Coronary artery (tissue), 2 donors: Measurements from ENCODE around the gene DNMT3A.

Source experiments
- DNase-seq: peaks from one replicate; pipeline ENCODE4 v3.0.0-alpha.2; 2017; ENCODE audit warnings: low spot score
- H3K27ac ChIP-seq, 2 donors: fragments of 200-600 bp; sonication (generic); one replicate each; pipeline ENCODE4 v1.5.1; 2016 to 2019
- H3K4me3 ChIP-seq: fragments of 200-600 bp; sonication (generic); 2 replicates; pipeline ENCODE4 v1.5.1; 2016; ENCODE audit warnings: mild to moderate bottlenecking, moderate library complexity
- CTCF ChIP-seq: fragments of 200-600 bp; sonication (generic); IDR thresholded peaks from one replicate; pipeline ENCODE4 v1.5.1; 2019; ENCODE audit warnings: antibody characterized with exemption

DNMT3A gene

GRCh38 chr2:25240636-25241035, 101.1 kb downstream of the DNMT3A start:
- H3K4me3 ChIP-seq, result no peak overlapping the region
- TF ChIP-seq CTCF, result no peak
- no peak for DNase-seq
- H3K27ac ChIP-seq, result no peak overlapping the region

GRCh38 chr2:25238920-25239319, 102.8 kb downstream of the DNMT3A start:
- no peak for DNase-seq
- TF ChIP-seq CTCF, result no peak

GRCh38 chr2:25237764-25238163, 104.0 kb downstream of the DNMT3A start:
- Histone ChIP-seq H3K27ac (no peak overlapping the region), H3K4me3 (no peak overlapping the region)
- no peak for DNase-seq
- no peak for TF ChIP-seq CTCF

More at GRCh38 chr2:25238920-25239319, 102.8 kb downstream of the DNMT3A start:
- Histone ChIP-seq H3K4me3 (no peak overlapping the region), H3K27ac (no peak overlapping the region)

GRCh38 chr2:25236736-25237135, 105.0 kb downstream of the DNMT3A start:
- H3K27ac ChIP-seq, result no peak overlapping the region
- no peak for TF ChIP-seq CTCF
- DNase-seq, result no peak
- H3K4me3 ChIP-seq, result no peak overlapping the region

GRCh38 chr2:25234738-25235137, 107.0 kb downstream of the DNMT3A start:
- no peak for TF ChIP-seq CTCF
- Histone ChIP-seq H3K4me3 (no peak overlapping the region), H3K27ac (no peak overlapping the region)
- no peak for DNase-seq

GRCh38 chr2:25233916-25234605, 107.7 kb downstream of the DNMT3A start:
- no peak for TF ChIP-seq CTCF
- no peak overlapping the region for H3K27ac ChIP-seq
- DNase-seq, result no peak

GRCh38 chr2:25232248-25232825, 109.4 kb downstream of the DNMT3A start:
- Histone ChIP-seq H3K4me3 (no peak overlapping the region), H3K27ac (no peak overlapping the region)
- no peak for DNase-seq
- TF ChIP-seq CTCF, result no peak

More at GRCh38 chr2:25233916-25234605, 107.7 kb downstream of the DNMT3A start:
- H3K4me3 ChIP-seq, result no peak overlapping the region
